Measurements from ENCODE around the gene DIAPH3.

The DIAPH3 gene

DNA sequence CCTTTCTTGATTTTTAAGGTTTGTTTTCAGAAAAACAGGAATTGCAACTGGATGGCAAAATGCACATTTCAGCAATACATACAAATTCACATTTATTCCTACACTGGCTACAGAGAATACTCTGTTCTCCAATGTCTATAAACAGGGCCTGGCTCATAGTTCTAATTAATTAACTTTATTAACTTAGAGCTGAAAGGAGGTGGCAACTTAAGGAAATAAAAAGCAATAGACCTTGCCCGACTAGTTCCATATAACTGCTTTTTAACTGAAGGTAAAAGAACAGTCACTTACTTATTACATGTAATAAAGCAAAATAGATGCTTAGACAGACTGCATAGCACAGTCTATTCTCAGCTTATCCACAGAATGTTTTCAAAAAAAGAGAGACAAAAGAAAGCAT is 498.5 kb downstream of the DIAPH3 start:
- no peaks in the 10 kb centered on the region for H3K9me3 ChIP-seq (ENCODE audit: control insufficient read depth, insufficient read depth, low read depth, low read length)
- ChIA-PET POLR2A (no interaction called here), CTCF (interaction anchor here (1.3 kb wide), 1 partner anchor 13 kb away, joined by 5 read pairs; no protein-coding TSS in a partner anchor)
- H3K36me3 ChIP-seq (ENCODE audit: control insufficient read depth in 2 of 2, insufficient read depth in 1 of 2, low read length in 2 of 2): no peaks in the 10 kb centered on the region
- no peak overlapping the region for H3K27ac ChIP-seq (ENCODE audit: extremely low read depth, low read depth, low read length)
- H3K4me3 ChIP-seq (ENCODE audit: low read depth, low read length): no peak overlapping the region
- no peak for TF ChIP-seq ZNF514 (tag by site-specific recombination; IDR thresholded peaks at IDR 0.05)
- no peak for TF ChIP-seq ZNF433 (tag by site-specific recombination; IDR thresholded peaks at IDR 0.05; ENCODE audit: low read depth)
- no peak for TF ChIP-seq ZNF341 (tag by site-specific recombination; IDR thresholded peaks at IDR 0.05; ENCODE audit: low read depth)
- TF ChIP-seq ZNF169 (tag by site-specific recombination; IDR thresholded peaks at IDR 0.05): no peak
- no peak for TF ChIP-seq ZNF785 (tag by site-specific recombination; IDR thresholded peaks at IDR 0.05)
- no peak for TF ChIP-seq ZNF391 (tag by site-specific recombination; IDR thresholded peaks at IDR 0.05; ENCODE audit: borderline replicate concordance, low read depth)
- TF ChIP-seq, protein P1, sequence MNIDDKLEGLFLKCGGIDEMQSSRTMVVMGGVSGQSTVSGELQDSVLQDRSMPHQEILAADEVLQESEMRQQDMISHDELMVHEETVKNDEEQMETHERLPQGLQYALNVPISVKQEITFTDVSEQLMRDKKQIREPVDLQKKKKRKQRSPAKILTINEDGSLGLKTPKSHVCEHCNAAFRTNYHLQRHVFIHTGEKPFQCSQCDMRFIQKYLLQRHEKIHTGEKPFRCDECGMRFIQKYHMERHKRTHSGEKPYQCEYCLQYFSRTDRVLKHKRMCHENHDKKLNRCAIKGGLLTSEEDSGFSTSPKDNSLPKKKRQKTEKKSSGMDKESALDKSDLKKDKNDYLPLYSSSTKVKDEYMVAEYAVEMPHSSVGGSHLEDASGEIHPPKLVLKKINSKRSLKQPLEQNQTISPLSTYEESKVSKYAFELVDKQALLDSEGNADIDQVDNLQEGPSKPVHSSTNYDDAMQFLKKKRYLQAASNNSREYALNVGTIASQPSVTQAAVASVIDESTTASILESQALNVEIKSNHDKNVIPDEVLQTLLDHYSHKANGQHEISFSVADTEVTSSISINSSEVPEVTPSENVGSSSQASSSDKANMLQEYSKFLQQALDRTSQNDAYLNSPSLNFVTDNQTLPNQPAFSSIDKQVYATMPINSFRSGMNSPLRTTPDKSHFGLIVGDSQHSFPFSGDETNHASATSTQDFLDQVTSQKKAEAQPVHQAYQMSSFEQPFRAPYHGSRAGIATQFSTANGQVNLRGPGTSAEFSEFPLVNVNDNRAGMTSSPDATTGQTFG (tag by site-specific recombination; IDR thresholded peaks at IDR 0.05; ENCODE audit: borderline replicate concordance): no peak
- TF ChIP-seq ZNF510 (tag by site-specific recombination; IDR thresholded peaks at IDR 0.05; ENCODE audit: insufficient replicate concordance): no peak
- TF ChIP-seq ZBTB7A (tag by site-specific recombination; IDR thresholded peaks at IDR 0.05; ENCODE audit: low read depth): no peak
- TF ChIP-seq, protein P2, sequence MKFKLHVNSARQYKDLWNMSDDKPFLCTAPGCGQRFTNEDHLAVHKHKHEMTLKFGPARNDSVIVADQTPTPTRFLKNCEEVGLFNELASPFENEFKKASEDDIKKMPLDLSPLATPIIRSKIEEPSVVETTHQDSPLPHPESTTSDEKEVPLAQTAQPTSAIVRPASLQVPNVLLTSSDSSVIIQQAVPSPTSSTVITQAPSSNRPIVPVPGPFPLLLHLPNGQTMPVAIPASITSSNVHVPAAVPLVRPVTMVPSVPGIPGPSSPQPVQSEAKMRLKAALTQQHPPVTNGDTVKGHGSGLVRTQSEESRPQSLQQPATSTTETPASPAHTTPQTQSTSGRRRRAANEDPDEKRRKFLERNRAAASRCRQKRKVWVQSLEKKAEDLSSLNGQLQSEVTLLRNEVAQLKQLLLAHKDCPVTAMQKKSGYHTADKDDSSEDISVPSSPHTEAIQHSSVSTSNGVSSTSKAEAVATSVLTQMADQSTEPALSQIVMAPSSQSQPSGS (tag by site-specific recombination; IDR thresholded peaks at IDR 0.05; ENCODE audit: low read depth): no peak
- TF ChIP-seq ZNF776 (tag by site-specific recombination; IDR thresholded peaks at IDR 0.05; ENCODE audit: borderline replicate concordance): no peak
- TF ChIP-seq, protein P3, sequence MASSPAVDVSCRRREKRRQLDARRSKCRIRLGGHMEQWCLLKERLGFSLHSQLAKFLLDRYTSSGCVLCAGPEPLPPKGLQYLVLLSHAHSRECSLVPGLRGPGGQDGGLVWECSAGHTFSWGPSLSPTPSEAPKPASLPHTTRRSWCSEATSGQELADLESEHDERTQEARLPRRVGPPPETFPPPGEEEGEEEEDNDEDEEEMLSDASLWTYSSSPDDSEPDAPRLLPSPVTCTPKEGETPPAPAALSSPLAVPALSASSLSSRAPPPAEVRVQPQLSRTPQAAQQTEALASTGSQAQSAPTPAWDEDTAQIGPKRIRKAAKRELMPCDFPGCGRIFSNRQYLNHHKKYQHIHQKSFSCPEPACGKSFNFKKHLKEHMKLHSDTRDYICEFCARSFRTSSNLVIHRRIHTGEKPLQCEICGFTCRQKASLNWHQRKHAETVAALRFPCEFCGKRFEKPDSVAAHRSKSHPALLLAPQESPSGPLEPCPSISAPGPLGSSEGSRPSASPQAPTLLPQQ (tag by site-specific recombination; IDR thresholded peaks at IDR 0.05): no peak
- no peak for TF ChIP-seq MZF1 (tag by site-specific recombination; IDR thresholded peaks at IDR 0.05; ENCODE audit: borderline replicate concordance)
- no peak for TF ChIP-seq ZBTB1 (tag by site-specific recombination; IDR thresholded peaks at IDR 0.05)
- no peak for TF ChIP-seq ZNF621 (tag by site-specific recombination; IDR thresholded peaks at IDR 0.05)
- TF ChIP-seq ZNF596 (tag by site-specific recombination; IDR thresholded peaks at IDR 0.05): no peak
- TF ChIP-seq, protein P4, sequence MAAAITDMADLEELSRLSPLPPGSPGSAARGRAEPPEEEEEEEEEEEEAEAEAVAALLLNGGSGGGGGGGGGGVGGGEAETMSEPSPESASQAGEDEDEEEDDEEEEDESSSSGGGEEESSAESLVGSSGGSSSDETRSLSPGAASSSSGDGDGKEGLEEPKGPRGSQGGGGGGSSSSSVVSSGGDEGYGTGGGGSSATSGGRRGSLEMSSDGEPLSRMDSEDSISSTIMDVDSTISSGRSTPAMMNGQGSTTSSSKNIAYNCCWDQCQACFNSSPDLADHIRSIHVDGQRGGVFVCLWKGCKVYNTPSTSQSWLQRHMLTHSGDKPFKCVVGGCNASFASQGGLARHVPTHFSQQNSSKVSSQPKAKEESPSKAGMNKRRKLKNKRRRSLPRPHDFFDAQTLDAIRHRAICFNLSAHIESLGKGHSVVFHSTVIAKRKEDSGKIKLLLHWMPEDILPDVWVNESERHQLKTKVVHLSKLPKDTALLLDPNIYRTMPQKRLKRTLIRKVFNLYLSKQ (tag by site-specific recombination; IDR thresholded peaks at IDR 0.05; ENCODE audit: borderline replicate concordance): no peak
- TF ChIP-seq ZNF843 (tag by site-specific recombination; IDR thresholded peaks at IDR 0.05): no peak
- H3K4me1 ChIP-seq (ENCODE audit: control insufficient read depth, insufficient read depth, low read length): no peaks in the 10 kb centered on the region

DNA sequence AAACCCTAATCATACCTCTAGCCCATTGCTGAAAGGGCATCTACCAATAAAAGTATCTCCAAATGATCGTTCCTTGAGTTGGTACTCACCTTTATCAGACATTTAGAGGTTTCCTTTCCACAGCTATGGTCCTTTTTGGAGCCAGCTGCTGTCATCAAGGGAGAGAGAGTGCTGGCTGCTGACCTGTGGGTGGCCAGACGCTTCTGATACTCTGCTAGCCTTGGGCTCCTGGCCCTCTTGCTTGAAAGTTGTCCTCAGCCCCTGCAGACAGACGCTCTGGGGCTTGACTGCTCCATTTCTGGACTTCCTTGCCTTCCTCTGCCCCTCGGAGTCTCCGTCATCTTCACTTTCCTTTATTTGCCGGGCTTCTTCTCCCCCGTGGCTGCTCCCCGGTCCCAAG is 499.1 kb downstream of the DIAPH3 start:
- CTCF ChIA-PET: interaction anchor here (1.3 kb wide), 1 partner anchor 13 kb away, joined by 5 read pairs; no protein-coding TSS in a partner anchor
- Histone ChIP-seq H3K36me3 (ENCODE audit: control insufficient read depth in 2 of 2, insufficient read depth in 1 of 2, low read length in 2 of 2) (no peaks in the 10 kb centered on the region), H3K4me1 (ENCODE audit: control insufficient read depth, insufficient read depth, low read length) (no peaks in the 10 kb centered on the region), H3K4me3 (ENCODE audit: low read depth, low read length) (no peak overlapping the region), H3K9me3 (ENCODE audit: control insufficient read depth, insufficient read depth, low read depth, low read length) (no peaks in the 10 kb centered on the region), H3K27ac (ENCODE audit: extremely low read depth, low read depth, low read length) (no peak overlapping the region)
- POLR2A ChIA-PET: no interaction called here
- no peak for TF ChIP-seq ZNF391 (tag by site-specific recombination; IDR thresholded peaks at IDR 0.05; ENCODE audit: borderline replicate concordance, low read depth)
- TF ChIP-seq, protein P5, sequence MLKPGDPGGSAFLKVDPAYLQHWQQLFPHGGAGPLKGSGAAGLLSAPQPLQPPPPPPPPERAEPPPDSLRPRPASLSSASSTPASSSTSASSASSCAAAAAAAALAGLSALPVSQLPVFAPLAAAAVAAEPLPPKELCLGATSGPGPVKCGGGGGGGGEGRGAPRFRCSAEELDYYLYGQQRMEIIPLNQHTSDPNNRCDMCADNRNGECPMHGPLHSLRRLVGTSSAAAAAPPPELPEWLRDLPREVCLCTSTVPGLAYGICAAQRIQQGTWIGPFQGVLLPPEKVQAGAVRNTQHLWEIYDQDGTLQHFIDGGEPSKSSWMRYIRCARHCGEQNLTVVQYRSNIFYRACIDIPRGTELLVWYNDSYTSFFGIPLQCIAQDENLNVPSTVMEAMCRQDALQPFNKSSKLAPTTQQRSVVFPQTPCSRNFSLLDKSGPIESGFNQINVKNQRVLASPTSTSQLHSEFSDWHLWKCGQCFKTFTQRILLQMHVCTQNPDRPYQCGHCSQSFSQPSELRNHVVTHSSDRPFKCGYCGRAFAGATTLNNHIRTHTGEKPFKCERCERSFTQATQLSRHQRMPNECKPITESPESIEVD (tag by site-specific recombination; IDR thresholded peaks at IDR 0.05): no peak
- TF ChIP-seq SP2 (tag by site-specific recombination; IDR thresholded peaks at IDR 0.05): no peak
- TF ChIP-seq ZNF394 (tag by site-specific recombination; IDR thresholded peaks at IDR 0.05; ENCODE audit: borderline replicate concordance): no peak
- TF ChIP-seq ZNF777 (tag by site-specific recombination; IDR thresholded peaks at IDR 0.05; ENCODE audit: borderline replicate concordance): no peak
- no peak for TF ChIP-seq ZNF404 (tag by site-specific recombination; IDR thresholded peaks at IDR 0.05)
- no peak for TF ChIP-seq IKZF3 (tag by site-specific recombination; IDR thresholded peaks at IDR 0.05)
- no peak for TF ChIP-seq ZNF514 (tag by site-specific recombination; IDR thresholded peaks at IDR 0.05)
- no peak for TF ChIP-seq ZNF654 (tag by site-specific recombination; IDR thresholded peaks at IDR 0.05; ENCODE audit: low read depth)
- no peak for TF ChIP-seq HOXA7 (CRISPR knock-in tag; IDR thresholded peaks at IDR 0.05; ENCODE audit: borderline replicate concordance)
- TF ChIP-seq BCL11A (tag by site-specific recombination; IDR thresholded peaks at IDR 0.05; ENCODE audit: low read depth): no peak
